Measurements from ENCODE around the gene PADI6. TPM values are rescaled to one million over a fixed set of nuclear protein-coding genes. Genes with fewer than 3 reads are reported as not detected.

PADI6 gene
- total and polyA plus RNA-seq, 9 of the 15 experiments (the other 6 are each of a cell fraction or from before 2014, with no cell fraction given), result not detected

GRCh38 chr1:17371896-17372295 is at the start of gene PADI6 (continued):
- TF ChIP-seq VEZF1 (CRISPR knock-in tag; IDR thresholded peaks at IDR 0.05) (no peak), ATF2 (CRISPR knock-in tag; IDR thresholded peaks at IDR 0.05) (no peak), NELFE (IDR thresholded peaks at IDR 0.05; ENCODE audit: insufficient read depth, insufficient read length) (no peak)

- H3K9me1 ChIP-seq (ENCODE audit: control insufficient read depth, insufficient read depth, low read length), result no peaks in the 10 kb centered on the region
- no peak overlapping the region for H2AFZ ChIP-seq (ENCODE audit: low read depth, low read length)
- peaks cover 14 to 36% of the 10 kb centered on the region in 2 experiments; a peak in 4 of 5 replicates for H3K27me3 ChIP-seq (ENCODE audit: control insufficient read depth in 2 of 2, insufficient read depth in 2 of 2, low read length in 2 of 2)
- no peak overlapping the region for H3K4me2 ChIP-seq (ENCODE audit: insufficient read depth, low read length)
- ATAC-seq (no peak), FAIRE-seq (no peak), DNase-seq (ENCODE audit: extremely low read depth in 1 of 4, low spot score in 3 of 4) (no peak)
- H4K20me1 ChIP-seq (replicated peaks; ENCODE audit: control insufficient read depth, insufficient read depth, low read length), result no peaks in the 10 kb centered on the region
- no peak overlapping the region for H3K4me3 ChIP-seq
- no peak overlapping the region for H3K9ac ChIP-seq (ENCODE audit: insufficient read depth in 1 of 2, low read depth in 2 of 2, low read length in 2 of 2)
- H3K4me1 ChIP-seq (replicated peaks in 1 of 2; ENCODE audit: control insufficient read depth in 2 of 2, insufficient read depth in 2 of 2, low read length in 2 of 2), result no peaks in the 10 kb centered on the region; a peak in 1 of 5 replicates
- BruUV-seq (replicated peaks), result no TSS peak
- WGBS (ENCODE audit: insufficient coverage, low coverage, missing lambda C conversion rate), result 5% methylated on average over 5 of the region's 5 CpGs
- H3K36me3 ChIP-seq (ENCODE audit: control insufficient read depth, insufficient read depth, low read length), result no peaks in the 10 kb centered on the region
- no peaks in the 10 kb centered on the region; the same call in 1 of the 2 replicates for H3K9me3 ChIP-seq (replicated peaks; ENCODE audit: control insufficient read depth, insufficient read depth, low read depth, low read length)
- TF ChIP-seq DACH1 (IDR thresholded peaks at IDR 0.05; ENCODE audit: partially characterized antibody), result peak; percentile 18
- TF ChIP-seq CEBPG (CRISPR knock-in tag; IDR thresholded peaks at IDR 0.05), result no peak
- TF ChIP-seq CEBPG (tag; conservative IDR thresholded peaks at IDR 0.05 in 1 of 2, IDR thresholded peaks at IDR 0.05 in 1 of 2), result no peak
- POLR2A ChIA-PET, result no interaction called here
- in situ Hi-C loops (cut with MboI) (no loop called here), intact Hi-C loops (cut with micrococcal nuclease) (no loop called here)
- CTCF ChIA-PET (ENCODE audit: low intra/inter-chr PET ratio), result no interaction called here
- H3K79me2 ChIP-seq (ENCODE audit: control insufficient read depth, insufficient read depth, low read length), result no peaks in the 10 kb centered on the region
- H3K27ac ChIP-seq (ENCODE audit: extremely low read depth, low read depth, low read length), result no peak overlapping the region
These were observed 43.1 kb upstream of the PADI6 start for GRCh38 chr1:17328855-17329254.
